ENCODE measurements around the gene PPP1R14C. TPM values are rescaled to one million over a fixed set of nuclear protein-coding genes. Genes with fewer than 3 reads are reported as not detected.
A peak's percentile ranks its signal among the peaks of the same experiment; 100 is the strongest.

PPP1R14C gene
- total RNA-seq, 1 experiment from 2014 or later = 4.6 TPM

- Histone ChIP-seq H3K4me1 (ENCODE audit: insufficient read depth, low read length, poor library complexity, severe bottlenecking) (peaks cover 9% of the 10 kb centered on the region), H3K36me3 (ENCODE audit: insufficient read depth, low read length, poor library complexity, severe bottlenecking) (no peaks in the 10 kb centered on the region), H3K27me3 (replicated peaks; ENCODE audit: insufficient read depth, low read depth, low read length, poor library complexity) (peaks cover 50% of the 10 kb centered on the region), H3K4me3 (ENCODE audit: low read depth, low read length, poor library complexity, severe bottlenecking) (peak overlapping the region; percentile 64), H3K27ac (ENCODE audit: low read depth, low read length, poor library complexity, severe bottlenecking) (no peak overlapping the region), H3K9me3 (ENCODE audit: low read depth, low read length, poor library complexity, severe bottlenecking) (no peaks in the 10 kb centered on the region)
- BruUV-seq (replicated peaks) = no TSS peak
- TF ChIP-seq CTCF (conservative IDR thresholded peaks at IDR 0.05; ENCODE audit: low read depth, low read length) (0 out of 2 replicates have a peak, but pooled peaks have one; percentile 12), EZH2 (IDR thresholded peaks at IDR 0.05; ENCODE audit: borderline replicate concordance, low read depth, low read length, poor library complexity, severe bottlenecking) (peak; percentile 44)
- intact Hi-C loops (cut with micrococcal nuclease; ENCODE audit: unreplicated experiment) = no loop called here
- CTCF ChIA-PET = interaction anchor here (0.6 kb wide), 1 partner anchor 209 kb away, joined by 5 read pairs; no protein-coding TSS in a partner anchor
- POLR2A ChIA-PET (ENCODE audit: low non-redundant PET) = no interaction called here
- peak; percentile 37 for DNase-seq (ENCODE audit: low spot score)
These were observed 861 bp downstream of the PPP1R14C start for GRCh38 chr6:150143516-150144293.

DNA sequence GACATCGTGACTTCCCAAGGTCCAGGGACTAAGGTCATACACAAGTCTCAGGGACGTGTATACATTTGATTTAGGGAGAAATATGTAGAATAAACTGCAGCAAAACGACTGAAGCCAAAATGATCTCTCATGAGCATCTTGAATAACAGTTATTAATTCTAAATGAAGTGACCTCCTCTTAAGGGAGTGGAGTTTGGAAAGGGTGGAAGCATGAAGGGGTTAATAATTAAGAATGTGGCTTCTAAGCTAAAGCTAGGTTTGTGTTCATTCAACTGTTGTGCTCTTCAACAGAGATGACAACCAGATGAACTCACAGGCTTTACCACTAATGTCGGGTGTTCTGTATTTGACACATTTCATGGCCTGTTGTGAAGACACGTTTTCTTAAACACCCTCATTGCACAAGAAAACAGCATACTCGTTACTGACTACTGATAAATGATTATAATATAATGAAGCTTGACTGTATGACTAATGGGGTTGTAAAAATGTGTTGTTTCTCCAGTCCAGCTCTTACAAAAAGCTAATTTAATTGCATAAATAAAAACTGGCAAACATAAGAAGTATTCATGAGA, 1.5 kb downstream of the PPP1R14C start:
- Histone ChIP-seq H3K27me3 (replicated peaks; ENCODE audit: insufficient read depth, low read depth, low read length, poor library complexity) (peaks cover 50% of the 10 kb centered on the region), H3K36me3 (ENCODE audit: insufficient read depth, low read length, poor library complexity, severe bottlenecking) (no peaks in the 10 kb centered on the region), H3K9me3 (ENCODE audit: low read depth, low read length, poor library complexity, severe bottlenecking) (no peaks in the 10 kb centered on the region), H3K27ac (ENCODE audit: low read depth, low read length, poor library complexity, severe bottlenecking) (no peak overlapping the region), H3K4me1 (ENCODE audit: insufficient read depth, low read length, poor library complexity, severe bottlenecking) (peaks cover 9% of the 10 kb centered on the region), H3K4me3 (ENCODE audit: low read depth, low read length, poor library complexity, severe bottlenecking) (peak overlapping the region; percentile 64)
- BruUV-seq (replicated peaks) = no TSS peak
- ChIA-PET POLR2A (ENCODE audit: low non-redundant PET) (no interaction called here), CTCF (no interaction called here)
- TF ChIP-seq CTCF (conservative IDR thresholded peaks at IDR 0.05; ENCODE audit: low read depth, low read length) (no peak), EZH2 (IDR thresholded peaks at IDR 0.05; ENCODE audit: borderline replicate concordance, low read depth, low read length, poor library complexity, severe bottlenecking) (no peak)
- intact Hi-C loops (cut with micrococcal nuclease; ENCODE audit: unreplicated experiment) = no loop called here
- no peak for DNase-seq (ENCODE audit: low spot score)

DNA sequence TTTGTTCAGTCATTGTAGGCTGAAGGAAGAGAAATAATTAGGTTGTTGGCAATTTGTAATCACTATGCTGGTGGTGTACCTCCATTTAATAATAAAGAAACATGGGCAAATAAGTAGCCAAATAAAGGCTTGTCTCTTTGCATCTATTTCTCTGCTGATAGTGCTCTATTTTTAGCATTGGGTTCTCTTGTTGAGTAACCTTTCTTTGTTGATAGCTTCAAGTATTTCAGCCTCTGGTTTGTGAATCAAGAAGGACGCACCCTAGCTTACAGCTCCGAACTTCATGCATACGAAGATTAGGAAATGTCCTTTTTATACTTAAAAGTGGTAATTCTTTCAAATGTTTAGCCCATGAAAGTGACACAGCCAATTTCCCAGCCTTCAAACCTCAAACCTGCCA, 2.6 kb downstream of the PPP1R14C start:
- no peak for DNase-seq (ENCODE audit: low spot score)
- CTCF ChIA-PET = no interaction called here
- no TSS peak for BruUV-seq (replicated peaks)
- intact Hi-C loops (cut with micrococcal nuclease; ENCODE audit: unreplicated experiment) = no loop called here
- H3K4me3 ChIP-seq (ENCODE audit: low read depth, low read length, poor library complexity, severe bottlenecking) = no peak overlapping the region
- H3K27ac ChIP-seq (ENCODE audit: low read depth, low read length, poor library complexity, severe bottlenecking) = no peak overlapping the region
- TF ChIP-seq EZH2 (IDR thresholded peaks at IDR 0.05; ENCODE audit: borderline replicate concordance, low read depth, low read length, poor library complexity, severe bottlenecking) (no peak), CTCF (conservative IDR thresholded peaks at IDR 0.05; ENCODE audit: low read depth, low read length) (no peak)
- H3K36me3 ChIP-seq (ENCODE audit: insufficient read depth, low read length, poor library complexity, severe bottlenecking) = no peaks in the 10 kb centered on the region
- H3K4me1 ChIP-seq (ENCODE audit: insufficient read depth, low read length, poor library complexity, severe bottlenecking) = peaks cover 9% of the 10 kb centered on the region
- no peaks in the 10 kb centered on the region for H3K9me3 ChIP-seq (ENCODE audit: low read depth, low read length, poor library complexity, severe bottlenecking)
- POLR2A ChIA-PET (ENCODE audit: low non-redundant PET) = interaction anchor here (0.9 kb wide), 1 partner anchor 35 kb away, joined by 3 read pairs; no protein-coding TSS in a partner anchor
- peaks cover 41% of the 10 kb centered on the region for H3K27me3 ChIP-seq (replicated peaks; ENCODE audit: insufficient read depth, low read depth, low read length, poor library complexity)

All from A673 (cell line).